Lower leg skin (tissue), 3 donors: Measurements from ENCODE around the gene UBE2G2.

Experiments used
- CTCF ChIP-seq, 3 donors: fragments of 450-650 bp; IDR thresholded peaks; one replicate each; pipeline ENCODE4 v1.5.1; 2016; ENCODE audit warnings: antibody characterized with exemption in 3 of 3, mild to moderate bottlenecking in 3 of 3, moderate library complexity in 2 of 3
- POLR2A ChIP-seq, 2 donors: fragments of 450-650 bp; IDR thresholded peaks; one replicate each; pipeline ENCODE4 v1.6.1; 2016 to 2017; ENCODE audit warnings: antibody characterized with exemption in 2 of 2, mild to moderate bottlenecking in 1 of 2, moderate library complexity in 1 of 2

- TF ChIP-seq CTCF (IDR thresholded peaks at IDR 0.05) (no peak), POLR2A (IDR thresholded peaks at IDR 0.05) (no peak)
Observed at GRCh38 chr21:44758141-44758561, 43.5 kb downstream of the UBE2G2 start.
